ENCODE measurements around the gene ID2. TPM values are rescaled to one million over a fixed set of nuclear protein-coding genes. Genes with fewer than 3 reads are reported as not detected.
A peak's percentile ranks its signal among the peaks of the same experiment; 100 is the strongest.

The ID2 gene
- total and polyA plus RNA-seq, 2 of the 13 experiments (the other 11 are each of a cell fraction or from before 2014, with no cell fraction given) = 214 to 719 TPM

DNA sequence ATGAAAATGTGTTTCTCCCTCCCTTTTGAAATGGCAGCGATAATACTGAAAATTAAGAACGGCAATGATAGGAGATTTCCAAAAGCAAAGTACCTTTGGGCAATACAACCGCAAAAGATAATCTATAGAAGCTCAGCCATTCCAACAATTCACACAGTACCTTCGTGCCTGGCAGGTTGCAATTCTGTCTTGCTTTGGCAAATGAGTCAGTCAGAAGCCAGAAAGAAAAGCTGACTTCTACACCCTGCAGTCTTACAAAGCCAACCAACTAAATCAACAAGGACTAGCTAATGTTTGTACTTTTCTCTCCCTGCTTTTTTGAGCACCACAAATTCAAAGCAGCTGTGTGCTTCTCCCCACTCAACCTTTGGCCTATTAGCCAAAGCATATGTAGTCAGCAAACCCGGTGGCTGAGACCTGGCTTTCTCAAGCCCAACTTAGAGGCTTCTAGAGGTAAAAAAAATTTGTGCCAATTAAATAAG, 25.7 kb upstream of the ID2 start:
- Histone ChIP-seq H3K4me1 (ENCODE audit: insufficient read depth, low read length) (peaks cover 81% of the 10 kb centered on the region), H3K9me3 (ENCODE audit: low read length) (no peaks in the 10 kb centered on the region), H3K27me3 (ENCODE audit: control insufficient read depth in 1 of 2, insufficient read depth in 2 of 2, low read length in 2 of 2) (no peaks in the 10 kb centered on the region), H3K9ac (ENCODE audit: insufficient read depth, low read depth, low read length) (peak overlapping the region; percentile 27), H3K79me2 (ENCODE audit: insufficient read depth, low read length) (no peaks in the 10 kb centered on the region), H3K27ac (ENCODE audit: extremely low read length, insufficient read depth, low read length) (peak overlapping the region; percentile 62), H3K4me3 (replicated peaks in 1 of 3; ENCODE audit: insufficient read depth in 1 of 3, low read depth in 2 of 3, low read length in 3 of 3) (peak overlapping the region in 2 of 3 experiments; percentile 3 to 6; a peak in 1 of 6 replicates), H2AFZ (ENCODE audit: low read length) (no peak overlapping the region), H3K36me3 (replicated peaks in 1 of 2; ENCODE audit: control insufficient read depth in 1 of 2, insufficient read depth in 2 of 2, low read length in 2 of 2) (no peaks in the 10 kb centered on the region), H4K20me1 (ENCODE audit: insufficient read depth, low read length) (no peaks in the 10 kb centered on the region), H3K4me2 (ENCODE audit: low read depth, low read length) (peak overlapping the region; percentile 63)
- WGBS (ENCODE audit: low lambda C conversion rate) = 7% methylated on average over 5 of the region's 5 CpGs
- BruUV-seq (replicated peaks) = no TSS peak
- intact Hi-C loops (cut with micrococcal nuclease; ENCODE audit: unreplicated experiment) = loop anchor here (1.0 kb wide), 2 partner anchors 22 to 29 kb away; no protein-coding TSS in a partner anchor
- in situ Hi-C loops (cut with HindIII; ENCODE audit: extremely low pct_ligation_motif_present, low pct_unique_long_range_greater_than_20kb) = no loop called here
- ATAC-seq (peak; percentile 75), FAIRE-seq (peak; percentile 97), DNase-seq (ENCODE audit: low spot score) (peak; percentile 94)
- CTCF ChIA-PET (ENCODE audit: low intra/inter-chr PET ratio, low total read pairs) = interaction anchor here (1.3 kb wide), 1 partner anchor 30 kb away, joined by 6 read pairs; no protein-coding TSS in a partner anchor
- POLR2A ChIA-PET = interaction anchor here (1.2 to 2.0 kb wide), 6 partner anchors 21 to 82 kb away, joined by 5 to 61 read pairs (median 8); partner anchors contain the start of gene ID2
- TF ChIP-seq ELF1 (CRISPR knock-in tag; IDR thresholded peaks at IDR 0.05) (no peak), PAX8 (CRISPR knock-in tag; IDR thresholded peaks at IDR 0.05; ENCODE audit: borderline replicate concordance) (no peak), ZNF672 (CRISPR knock-in tag; IDR thresholded peaks at IDR 0.05) (no peak), PBX3 (CRISPR knock-in tag; IDR thresholded peaks at IDR 0.05; ENCODE audit: borderline replicate concordance) (no peak), USF2 (IDR thresholded peaks at IDR 0.05; ENCODE audit: low read depth, low read length) (no peak), USF2 (CRISPR knock-in tag; IDR thresholded peaks at IDR 0.05; ENCODE audit: borderline replicate concordance) (no peak), MTF1 (CRISPR knock-in tag; IDR thresholded peaks at IDR 0.05) (no peak), SALL1 (CRISPR knock-in tag; IDR thresholded peaks at IDR 0.05) (peak; percentile 59; the same call in 1 of the 2 replicates), ZNF567 (CRISPR knock-in tag; IDR thresholded peaks at IDR 0.05; ENCODE audit: borderline replicate concordance) (no peak), ZBTB14 (CRISPR knock-in tag; IDR thresholded peaks at IDR 0.05) (no peak), TOE1 (CRISPR knock-in tag; IDR thresholded peaks at IDR 0.05) (peak; percentile 74; the same call in 1 of the 2 replicates), ZNF644 (CRISPR knock-in tag; IDR thresholded peaks at IDR 0.05; ENCODE audit: low read depth) (peak; percentile 85), ZNF33A (CRISPR knock-in tag; IDR thresholded peaks at IDR 0.05; ENCODE audit: borderline replicate concordance) (peak; percentile 41; the same call in 1 of the 2 replicates), NFKB2 (CRISPR knock-in tag; IDR thresholded peaks at IDR 0.05; ENCODE audit: borderline replicate concordance) (no peak), BHLHE40 (IDR thresholded peaks at IDR 0.05; ENCODE audit: low read length) (no peak), MYC (CRISPR knock-in tag; IDR thresholded peaks at IDR 0.05; ENCODE audit: borderline replicate concordance) (no peak), RBM39 (IDR thresholded peaks at IDR 0.05; ENCODE audit: low read depth, low read length, poor library complexity, severe bottlenecking) (no peak), MXD4 (CRISPR knock-in tag; IDR thresholded peaks at IDR 0.05) (no peak)
- TF ChIP-seq, protein P1, sequence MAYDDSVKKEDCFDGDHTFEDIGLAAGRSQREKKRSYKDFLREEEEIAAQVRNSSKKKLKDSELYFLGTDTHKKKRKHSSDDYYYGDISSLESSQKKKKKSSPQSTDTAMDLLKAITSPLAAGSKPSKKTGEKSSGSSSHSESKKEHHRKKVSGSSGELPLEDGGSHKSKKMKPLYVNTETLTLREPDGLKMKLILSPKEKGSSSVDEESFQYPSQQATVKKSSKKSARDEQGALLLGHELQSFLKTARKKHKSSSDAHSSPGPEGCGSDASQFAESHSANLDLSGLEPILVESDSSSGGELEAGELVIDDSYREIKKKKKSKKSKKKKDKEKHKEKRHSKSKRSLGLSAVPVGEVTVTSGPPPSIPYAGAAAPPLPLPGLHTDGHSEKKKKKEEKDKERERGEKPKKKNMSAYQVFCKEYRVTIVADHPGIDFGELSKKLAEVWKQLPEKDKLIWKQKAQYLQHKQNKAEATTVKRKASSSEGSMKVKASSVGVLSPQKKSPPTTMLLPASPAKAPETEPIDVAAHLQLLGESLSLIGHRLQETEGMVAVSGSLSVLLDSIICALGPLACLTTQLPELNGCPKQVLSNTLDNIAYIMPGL (CRISPR knock-in tag; IDR thresholded peaks at IDR 0.05; ENCODE audit: borderline replicate concordance in 1 of 2, low read depth in 1 of 2) = 0 out of 4 replicates have a peak, but pooled peaks of 1 of the 2 experiments have one; percentile 22

Measured in HepG2 (cell line).